DND-41 (cell line): Measurements from ENCODE around the gene COL23A1.

ENCODE experiments used
- ATAC-seq: fragments of 200-7000 bp; cut with Tn5 transposase; 3 replicates; pipeline ENCODE4 v1.9.1; 2021; ENCODE audit warnings: low read depth; ENCODE audit not compliant: insufficient read depth
- DNase-seq: peaks from one replicate; pipeline ENCODE4 v3.0.0-alpha.2; 2020
- H2AFZ ChIP-seq: 2 replicates; pipeline ENCODE4 v1.6.0; 2012; ENCODE audit warnings: low read depth, low read length
- H3K27ac ChIP-seq: 2 replicates; pipeline ENCODE4 v1.5.1; 2012; ENCODE audit warnings: low read length, inconsistent platforms
- H3K27me3 ChIP-seq: fragments of 200-600 bp; sonication (generic); 2 replicates; pipeline ENCODE4 v1.6.0; 2012; ENCODE audit warnings: low read length, mild to moderate bottlenecking, inconsistent platforms; ENCODE audit not compliant: insufficient read depth, poor library complexity
- H3K36me3 ChIP-seq: 2 replicates; pipeline ENCODE4 v1.5.1; 2012; ENCODE audit warnings: low read length, inconsistent platforms; ENCODE audit not compliant: insufficient read depth
- H3K4me1 ChIP-seq: 2 replicates; pipeline ENCODE4 v1.5.1; 2012; ENCODE audit warnings: mild to moderate bottlenecking, low read length; ENCODE audit not compliant: insufficient read depth
- H3K4me2 ChIP-seq: 2 replicates; pipeline ENCODE4 v1.6.0; 2012; ENCODE audit warnings: mild to moderate bottlenecking, moderate library complexity, low read length, inconsistent platforms; ENCODE audit not compliant: insufficient read depth
- H3K4me3 ChIP-seq, 2 experiments: fragments of 200-600 bp in 1 of 2; shearing (Covaris generic) in 1 of 2; 2 replicates each; pipeline ENCODE4 v1.5.1; 2012 to 2016; ENCODE audit warnings: inconsistent platforms in 2 of 2, low read length in 2 of 2, mild to moderate bottlenecking in 2 of 2, low read depth in 1 of 2, moderate library complexity in 1 of 2
- H3K79me2 ChIP-seq: 2 replicates; pipeline ENCODE4 v1.6.0; 2012; ENCODE audit warnings: low read length, inconsistent platforms; ENCODE audit not compliant: insufficient read depth
- H3K9ac ChIP-seq: 2 replicates; pipeline ENCODE4 v1.6.0; 2012; ENCODE audit warnings: low read depth, mild to moderate bottlenecking, inconsistent platforms, low read length, moderate library complexity
- H3K9me3 ChIP-seq: 2 replicates; pipeline ENCODE4 v1.5.1; 2012; ENCODE audit warnings: low read length, moderate library complexity, mild to moderate bottlenecking, inconsistent platforms; ENCODE audit not compliant: insufficient read depth, severe bottlenecking
- H4K20me1 ChIP-seq: 2 replicates; pipeline ENCODE4 v1.6.0; 2012; ENCODE audit warnings: low read length; ENCODE audit not compliant: insufficient read depth
- CTCF ChIP-seq: IDR thresholded peaks from 2 replicates; pipeline ENCODE4 v1.5.1; 2012; ENCODE audit warnings: borderline replicate concordance, low read length, moderate library complexity, mild to moderate bottlenecking; ENCODE audit not compliant: poor library complexity, severe bottlenecking; ENCODE audit errors: extremely low read depth
- EZH2 ChIP-seq: IDR thresholded peaks from 3 replicates; pipeline ENCODE4 v1.6.1; 2012; ENCODE audit warnings: borderline replicate concordance, low read depth, mild to moderate bottlenecking, moderate library complexity, low read length, inconsistent platforms; ENCODE audit not compliant: severe bottlenecking

Gene COL23A1

GRCh38 chr5:178396796-178397720, 193.1 kb downstream of the COL23A1 start:
- TF ChIP-seq CTCF = no peak
- no peak for TF ChIP-seq EZH2
- no peaks in the 10 kb centered on the region for H3K9me3 ChIP-seq
- ATAC-seq = no peak; the same call in 2 of the 3 replicates

DNA sequence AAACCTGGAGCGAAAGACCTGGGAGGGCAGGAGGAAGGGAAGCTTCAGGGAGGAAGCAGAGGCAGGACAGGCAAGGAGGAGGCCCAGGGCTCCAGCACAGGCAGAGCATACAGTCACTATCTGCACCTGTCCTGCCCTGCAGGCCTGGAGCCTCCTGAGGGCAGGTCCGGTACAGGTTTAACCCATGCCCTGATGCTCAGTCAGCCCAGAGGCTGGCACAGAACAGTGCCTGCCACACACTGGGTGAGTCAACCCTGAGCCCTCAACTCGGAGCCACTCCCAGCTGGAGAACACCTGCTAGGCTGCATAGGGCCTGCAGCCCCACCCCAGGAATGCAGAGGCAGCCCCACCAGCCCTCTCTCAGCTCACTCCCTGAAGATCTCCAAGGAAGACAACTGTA, 196.1 kb downstream of the COL23A1 start:
- H3K4me2 ChIP-seq = no peak overlapping the region
- TF ChIP-seq EZH2 (no peak), CTCF (no peak)
- H3K79me2 ChIP-seq = no peaks in the 10 kb centered on the region
- H2AFZ ChIP-seq = no peak overlapping the region
- no peak for DNase-seq
- H3K27ac ChIP-seq = no peak overlapping the region
- ATAC-seq = peak; percentile 53; the same call in 2 of the 3 replicates
- H3K4me1 ChIP-seq = no peaks in the 10 kb centered on the region
- H3K9me3 ChIP-seq = no peaks in the 10 kb centered on the region
- no peak overlapping the region for H3K9ac ChIP-seq
- H3K4me3 ChIP-seq = no peak overlapping the region
- no peaks in the 10 kb centered on the region for H4K20me1 ChIP-seq
- H3K36me3 ChIP-seq = no peaks in the 10 kb centered on the region
- H3K27me3 ChIP-seq = no peaks in the 10 kb centered on the region

More at GRCh38 chr5:178396796-178397720, 193.1 kb downstream of the COL23A1 start:
- Histone ChIP-seq H3K4me1 (no peaks in the 10 kb centered on the region), H3K4me3 (no peak overlapping the region), H3K9ac (no peak overlapping the region), H2AFZ (no peak overlapping the region), H3K79me2 (no peaks in the 10 kb centered on the region), H3K27me3 (no peaks in the 10 kb centered on the region), H3K36me3 (no peaks in the 10 kb centered on the region), H3K4me2 (no peak overlapping the region), H3K27ac (no peak overlapping the region), H4K20me1 (no peaks in the 10 kb centered on the region)
- no peak for DNase-seq

GRCh38 chr5:178392931-178393394, 197.2 kb downstream of the COL23A1 start:
- no peak overlapping the region for H3K27ac ChIP-seq
- TF ChIP-seq EZH2 (no peak), CTCF (no peak)
- no peak overlapping the region for H3K9ac ChIP-seq
- no peaks in the 10 kb centered on the region for H3K79me2 ChIP-seq
- H3K27me3 ChIP-seq = no peaks in the 10 kb centered on the region
- no peak overlapping the region for H3K4me2 ChIP-seq
- no peak for ATAC-seq
- no peaks in the 10 kb centered on the region for H3K4me1 ChIP-seq
- DNase-seq = no peak
- no peaks in the 10 kb centered on the region for H3K9me3 ChIP-seq
- H2AFZ ChIP-seq = no peak overlapping the region
- no peaks in the 10 kb centered on the region for H4K20me1 ChIP-seq
- no peaks in the 10 kb centered on the region for H3K36me3 ChIP-seq
- no peak overlapping the region for H3K4me3 ChIP-seq
